LoVo (cell line): ENCODE data around the gene COX17.
"Not testable (repeated sequence)": the region's sequence is repeated elsewhere in the genome, so short reads cannot be mapped to it uniquely, and the experiment has no call there.

Source experiments
- DNase-seq: peaks from one replicate; pipeline ENCODE4 v3.0.0-alpha.2; 2016; ENCODE audit warnings: low spot score

Gene COX17, protein sequence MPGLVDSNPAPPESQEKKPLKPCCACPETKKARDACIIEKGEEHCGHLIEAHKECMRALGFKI

GRCh38 chr3:119676771-119677640 lies at the start of gene COX17:
TSS of gene COX17 (minus strand) at chr3:119677406. CDS start at chr3:119677310, 96 bp downstream.
- peak; percentile 96 for DNase-seq

- DNase-seq = no peak
These were observed 49.7 kb upstream of the COX17 start for GRCh38 chr3:119726909-119727308.

DNA sequence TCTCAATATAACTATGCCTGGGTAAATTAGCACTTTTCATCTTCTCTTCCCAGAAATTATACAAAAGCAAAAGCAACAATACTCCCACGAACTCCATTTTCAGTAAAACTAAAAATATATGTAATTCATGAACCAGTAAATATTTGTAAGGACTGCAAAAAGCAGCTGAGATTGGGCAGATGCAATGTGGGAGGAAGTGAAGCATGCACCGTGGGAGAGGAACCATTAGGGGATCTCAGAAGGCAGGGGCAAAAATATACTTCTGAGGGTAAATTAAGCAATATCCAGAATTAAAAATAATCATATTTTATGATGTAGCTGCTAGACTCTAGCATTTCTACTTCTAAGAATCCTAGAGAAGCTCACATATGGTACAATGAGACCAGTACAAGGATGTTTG lies 45.8 kb upstream of the COX17 start:
- DNase-seq = no peak

DNA sequence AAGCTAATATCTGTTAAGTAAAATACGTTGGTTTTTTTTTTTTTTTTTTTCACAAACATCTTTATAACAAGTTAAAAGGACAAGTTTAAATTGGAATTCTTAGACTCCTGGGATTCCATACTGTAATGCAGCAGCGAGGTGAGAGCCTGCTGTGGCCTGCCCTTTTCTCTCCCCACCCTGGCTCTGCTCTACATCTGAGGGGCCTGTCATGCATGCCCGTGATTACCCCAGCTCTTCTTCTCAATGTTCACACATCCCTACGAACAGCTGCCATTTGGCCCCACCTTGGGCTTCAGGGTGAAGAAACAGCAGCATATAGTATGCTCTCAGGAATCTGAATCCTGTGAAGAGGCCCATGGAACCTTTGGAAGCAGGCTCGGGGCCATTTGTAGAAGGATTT lies 40.3 kb upstream of the COX17 start:
- no peak for DNase-seq

DNA sequence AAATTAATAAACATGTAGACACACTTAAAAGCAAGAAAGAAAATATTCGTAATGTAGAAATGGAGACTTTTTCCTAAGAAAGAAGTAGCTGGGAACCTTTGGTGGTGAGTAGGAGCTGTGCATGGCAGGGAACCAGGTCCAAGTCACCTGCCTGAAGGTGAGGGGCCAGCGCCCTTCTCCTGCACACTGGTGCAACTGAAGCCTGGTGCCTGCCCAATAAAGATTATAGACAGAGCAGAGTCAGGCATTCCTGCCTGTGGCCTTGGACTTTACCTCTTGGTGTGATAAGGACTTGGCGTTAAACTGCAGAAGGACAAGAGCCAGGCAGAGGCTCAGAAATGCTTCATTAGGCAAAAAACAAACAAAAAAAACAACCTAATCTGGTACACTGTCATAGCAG lies 39.8 kb upstream of the COX17 start:
- DNase-seq = peak; percentile 4

DNA sequence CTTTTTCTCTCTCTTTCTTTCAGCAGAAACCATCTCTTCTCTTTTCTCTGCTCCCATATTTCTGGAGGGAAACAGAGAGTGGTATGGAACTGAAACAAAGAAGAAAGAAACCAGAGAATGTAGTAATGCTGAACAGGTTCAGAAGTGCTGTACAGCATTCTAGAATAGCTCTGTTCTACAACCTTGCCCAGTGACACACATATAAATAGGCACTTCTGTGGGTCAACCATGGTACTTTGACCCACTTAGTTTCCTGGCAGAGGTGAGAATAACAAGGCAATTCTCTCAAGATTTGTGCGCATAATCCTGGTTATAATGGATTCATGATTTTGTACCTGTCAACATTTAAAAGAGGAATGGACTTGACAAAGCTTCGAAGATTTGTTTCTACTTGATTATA lies 37.9 kb upstream of the COX17 start:
- no peak for DNase-seq

- DNase-seq = no peak
These were observed 26.8 kb upstream of the COX17 start for GRCh38 chr3:119703820-119704531.

DNA sequence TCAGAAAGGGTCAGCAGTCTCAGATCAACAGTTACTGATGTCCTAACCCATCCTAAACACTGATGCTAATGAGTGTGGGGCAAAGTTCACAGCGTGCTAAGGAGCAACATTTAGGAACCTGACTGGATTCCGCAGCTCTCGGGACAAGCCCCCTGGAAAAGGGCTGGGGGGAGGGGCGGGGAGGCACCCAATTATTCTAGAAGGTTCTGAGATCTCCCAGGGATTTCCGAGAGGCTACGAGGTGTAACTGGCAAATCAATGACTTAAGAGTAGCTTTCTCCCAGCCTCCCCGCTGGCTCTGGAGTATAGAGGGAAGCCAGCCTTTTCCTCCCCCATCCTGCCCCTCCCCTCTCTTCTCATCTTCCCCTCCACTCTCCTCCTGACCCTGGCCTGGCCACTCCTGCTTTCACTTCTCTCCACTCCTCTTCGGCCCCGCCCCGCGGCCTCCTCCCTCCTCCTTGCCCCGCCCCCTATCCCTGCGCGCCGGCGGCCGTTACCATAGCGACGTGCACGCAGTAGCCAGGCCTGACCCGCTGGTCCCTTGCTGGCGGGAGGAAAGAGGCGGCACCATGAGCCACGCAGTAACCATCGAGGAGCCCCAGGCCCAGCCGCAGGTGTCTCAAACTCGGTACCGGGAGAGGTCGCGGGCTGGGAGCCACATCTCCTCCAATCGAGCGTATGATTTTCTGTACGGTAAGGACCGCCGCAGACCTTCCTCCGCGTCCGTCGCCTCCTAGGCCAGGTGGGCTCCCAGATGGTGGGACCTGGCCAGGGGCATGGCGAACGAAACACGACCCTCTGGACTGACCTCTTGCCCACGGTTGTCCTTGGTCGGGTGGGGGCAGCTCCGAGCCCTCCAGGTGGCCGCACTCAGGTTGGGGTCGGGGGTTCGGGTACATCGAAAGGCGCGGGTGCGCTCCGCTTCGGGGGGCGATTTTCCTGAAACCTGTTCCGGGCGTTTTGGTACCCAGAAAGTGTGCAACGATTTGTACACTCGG lies 25.6 kb upstream of the COX17 start, which contains the start of gene CFAP91:
Gene CFAP91, plus strand, starts transcription at position 493 of the 998 bp plus-strand sequence. Its CDS starts 77 bp downstream, at position 570.
- DNase-seq = no peak

- DNase-seq = no peak
These were observed 23.9 kb upstream of the COX17 start for GRCh38 chr3:119700920-119701734.

GRCh38 chr3:119700269-119700919 lies 23.2 kb upstream of the COX17 start:
- DNase-seq = peak; percentile 18

- DNase-seq = no peak
These were observed 20.2 kb upstream of the COX17 start for GRCh38 chr3:119697394-119697793.

GRCh38 chr3:119695480-119695879 lies 18.3 kb upstream of the COX17 start:
- no peak for DNase-seq

DNA sequence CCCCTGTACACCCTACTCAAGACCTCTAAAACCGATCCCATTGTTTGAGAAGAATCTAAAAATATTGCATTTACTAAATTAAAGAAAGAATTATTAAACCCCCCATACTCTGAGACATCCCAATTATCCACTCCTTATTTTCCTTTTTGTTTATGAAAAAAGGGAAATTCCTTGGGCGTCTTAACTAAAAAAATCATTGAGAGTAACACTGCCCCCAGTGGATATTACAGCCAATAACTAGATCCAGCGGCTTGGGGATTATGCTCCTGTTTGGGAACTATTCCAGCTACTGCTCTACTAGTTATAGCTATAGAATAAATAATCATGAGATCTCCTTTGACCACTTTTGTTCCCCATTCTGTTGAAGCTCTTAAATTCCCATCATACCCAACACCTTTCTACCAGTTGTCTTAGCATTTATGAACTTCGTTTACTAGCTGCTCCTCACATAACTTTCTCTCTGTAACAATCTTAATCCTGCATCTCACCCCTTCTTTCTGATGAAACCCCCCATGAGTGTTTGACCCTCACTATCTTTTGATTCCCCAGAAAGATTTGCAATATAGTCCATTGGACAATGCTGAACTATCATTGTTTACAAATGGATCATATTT lies 12.9 kb upstream of the COX17 start:
- DNase-seq = peak; percentile 12

DNA sequence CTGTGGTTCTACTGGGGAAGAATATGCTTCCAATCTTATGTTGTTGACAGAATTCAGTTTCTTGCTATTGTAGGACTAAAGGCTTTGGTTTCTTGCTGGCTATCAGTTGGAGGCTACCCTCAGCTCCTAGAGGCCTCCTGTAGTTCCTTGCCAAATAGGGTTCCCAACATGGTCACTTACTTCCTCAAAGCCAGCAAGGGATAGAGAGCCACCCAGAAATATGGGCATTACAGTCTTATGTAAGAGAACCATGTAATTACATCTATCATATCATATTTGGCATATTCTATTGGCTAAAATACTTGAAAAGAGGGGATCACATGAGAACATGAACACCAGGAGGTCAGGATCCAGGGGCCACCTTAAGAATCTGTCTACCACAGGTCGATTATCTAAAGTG lies 6.2 kb upstream of the COX17 start:
- no peak for DNase-seq

- DNase-seq = peak; percentile 39
These were observed 4.1 kb upstream of the COX17 start for GRCh38 chr3:119681279-119681678.

DNA sequence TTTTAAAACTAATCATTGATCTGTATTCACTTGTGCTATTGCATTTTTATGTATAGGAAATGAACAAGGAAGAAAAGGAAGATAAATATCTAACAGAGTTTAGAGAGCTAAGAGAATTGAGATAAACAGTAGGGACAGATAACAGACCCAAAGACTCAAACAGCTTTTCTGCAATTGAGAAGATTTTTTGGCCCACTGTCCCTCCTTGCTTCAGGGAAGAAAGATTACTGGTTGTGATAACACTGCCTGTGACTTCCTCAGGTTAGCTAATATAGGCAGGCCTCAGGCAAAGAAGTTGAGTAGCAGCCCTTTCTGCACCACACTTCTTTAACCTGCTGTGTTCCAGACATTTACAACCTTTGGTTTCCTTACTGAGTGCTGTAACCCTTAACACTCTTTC lies 2.7 kb upstream of the COX17 start:
- no peak for DNase-seq

GRCh38 chr3:119678209-119678608 lies 1.0 kb upstream of the COX17 start:
- not testable (repeated sequence) for DNase-seq

DNA sequence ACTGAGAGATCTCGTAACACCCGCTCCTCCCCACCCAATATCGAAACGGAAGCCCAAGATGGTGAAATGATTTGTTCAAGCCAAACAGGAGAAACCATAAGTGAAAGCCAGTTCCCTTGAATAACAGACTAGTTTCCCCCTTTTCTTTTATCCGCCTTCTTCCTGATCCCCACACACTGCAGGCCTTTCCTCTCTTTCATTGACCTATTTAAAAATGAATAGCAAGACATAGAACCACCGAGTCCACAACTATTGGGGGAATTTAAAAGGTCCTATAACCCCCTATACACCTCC lies 382 bp upstream of the COX17 start:
- DNase-seq = no peak

- DNase-seq = no peak
These were observed 1.2 kb downstream of the COX17 start for GRCh38 chr3:119676020-119676419.

DNA sequence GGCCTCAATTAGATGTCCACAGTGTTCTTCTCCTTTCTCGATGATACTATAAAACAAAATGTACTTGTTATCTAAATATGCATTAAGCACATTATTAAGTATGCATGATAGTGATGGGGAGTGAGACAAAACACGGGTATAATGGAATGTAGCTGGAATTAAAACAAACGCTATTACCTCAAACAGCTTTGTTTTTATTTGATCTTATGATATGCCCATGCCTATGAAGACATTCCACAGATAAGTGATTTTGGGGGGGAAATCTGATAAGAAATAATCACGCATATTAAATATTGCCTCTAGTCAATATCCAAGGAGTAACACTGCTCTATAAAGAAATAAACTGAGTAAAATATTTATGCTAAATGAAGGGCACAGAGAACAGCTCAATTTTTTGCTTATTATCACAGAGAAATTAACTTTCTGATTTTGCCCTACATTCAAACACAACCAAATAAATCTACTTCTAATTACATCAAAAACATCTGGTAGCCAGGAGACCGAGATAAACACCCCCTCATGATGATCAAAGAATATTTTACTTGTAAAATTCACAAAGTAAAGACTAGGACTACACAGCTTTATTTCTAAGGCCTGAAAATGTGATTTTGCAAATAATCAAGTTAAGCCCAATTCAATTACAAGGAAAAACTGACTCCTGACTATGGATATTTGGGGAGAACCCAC lies 1.9 kb downstream of the COX17 start:
- no peak for DNase-seq
